Astrocyte of the spinal cord (primary cell): Measurements from ENCODE around the gene PI16.
"Not testable (repeated sequence)": the region's sequence is repeated elsewhere in the genome, so short reads cannot be mapped to it uniquely, and the experiment has no call there.

ENCODE experiments used
- DNase-seq: peaks from one replicate; pipeline ENCODE4 v3.0.0; 2011; ENCODE audit warnings: low read depth, low spot score
- H3K4me3 ChIP-seq: 2 replicates; pipeline ENCODE4 v1.5.1; 2011; ENCODE audit warnings: low read depth, mild to moderate bottlenecking, low read length, moderate library complexity
- in situ Hi-C: cut with HindIII; loops from 2 replicates; pipeline ENCODE4 v1.10.0; 2017; ENCODE audit warnings: low sequenced_read_pairs
- TF ChIP-seq, protein P1 (sequence below): IDR thresholded peaks from 2 replicates; pipeline ENCODE4 v1.5.1; 2012; ENCODE audit warnings: low read depth, mild to moderate bottlenecking, low read length, inconsistent platforms

PI16 gene

GRCh38 chr6:36933519-36933918, 21.0 kb upstream of the PI16 start:
- TF ChIP-seq, protein P1, sequence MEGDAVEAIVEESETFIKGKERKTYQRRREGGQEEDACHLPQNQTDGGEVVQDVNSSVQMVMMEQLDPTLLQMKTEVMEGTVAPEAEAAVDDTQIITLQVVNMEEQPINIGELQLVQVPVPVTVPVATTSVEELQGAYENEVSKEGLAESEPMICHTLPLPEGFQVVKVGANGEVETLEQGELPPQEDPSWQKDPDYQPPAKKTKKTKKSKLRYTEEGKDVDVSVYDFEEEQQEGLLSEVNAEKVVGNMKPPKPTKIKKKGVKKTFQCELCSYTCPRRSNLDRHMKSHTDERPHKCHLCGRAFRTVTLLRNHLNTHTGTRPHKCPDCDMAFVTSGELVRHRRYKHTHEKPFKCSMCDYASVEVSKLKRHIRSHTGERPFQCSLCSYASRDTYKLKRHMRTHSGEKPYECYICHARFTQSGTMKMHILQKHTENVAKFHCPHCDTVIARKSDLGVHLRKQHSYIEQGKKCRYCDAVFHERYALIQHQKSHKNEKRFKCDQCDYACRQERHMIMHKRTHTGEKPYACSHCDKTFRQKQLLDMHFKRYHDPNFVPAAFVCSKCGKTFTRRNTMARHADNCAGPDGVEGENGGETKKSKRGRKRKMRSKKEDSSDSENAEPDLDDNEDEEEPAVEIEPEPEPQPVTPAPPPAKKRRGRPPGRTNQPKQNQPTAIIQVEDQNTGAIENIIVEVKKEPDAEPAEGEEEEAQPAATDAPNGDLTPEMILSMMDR, result no peak
- no peak overlapping the region for H3K4me3 ChIP-seq
- no peak for DNase-seq
- in situ Hi-C loops, result no loop called here

GRCh38 chr6:36934901-36935300, 19.6 kb upstream of the PI16 start:
- H3K4me3 ChIP-seq, result no peak overlapping the region
- TF ChIP-seq, protein P1, result no peak
- in situ Hi-C loops, result no loop called here
- no peak for DNase-seq

DNA sequence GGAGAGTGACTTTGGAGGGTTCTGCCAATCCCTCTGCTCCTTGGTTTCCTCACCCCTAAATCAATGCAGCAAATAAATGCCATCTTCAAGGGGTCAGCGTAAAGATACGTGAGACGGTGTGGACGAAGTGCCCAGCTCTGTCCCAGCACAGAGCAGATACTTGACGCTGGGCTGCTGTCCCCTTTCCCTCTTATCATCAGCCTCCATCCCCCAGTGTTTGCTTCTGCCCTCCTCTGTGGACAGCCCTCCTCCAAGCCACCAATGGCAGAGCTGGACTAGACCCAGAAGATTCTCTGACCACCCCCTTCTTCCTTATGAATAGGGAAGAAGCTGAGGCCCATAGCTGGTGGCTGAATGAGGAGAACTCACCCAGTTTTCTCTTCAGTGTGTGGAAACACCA, 17.7 kb upstream of the PI16 start:
- TF ChIP-seq, protein P1, result no peak
- H3K4me3 ChIP-seq, result no peak overlapping the region
- no peak for DNase-seq
- in situ Hi-C loops, result no loop called here

GRCh38 chr6:36937896-36938295, 16.6 kb upstream of the PI16 start:
- no peak for DNase-seq
- H3K4me3 ChIP-seq, result no peak overlapping the region
- TF ChIP-seq, protein P1, result no peak
- in situ Hi-C loops, result no loop called here

DNA sequence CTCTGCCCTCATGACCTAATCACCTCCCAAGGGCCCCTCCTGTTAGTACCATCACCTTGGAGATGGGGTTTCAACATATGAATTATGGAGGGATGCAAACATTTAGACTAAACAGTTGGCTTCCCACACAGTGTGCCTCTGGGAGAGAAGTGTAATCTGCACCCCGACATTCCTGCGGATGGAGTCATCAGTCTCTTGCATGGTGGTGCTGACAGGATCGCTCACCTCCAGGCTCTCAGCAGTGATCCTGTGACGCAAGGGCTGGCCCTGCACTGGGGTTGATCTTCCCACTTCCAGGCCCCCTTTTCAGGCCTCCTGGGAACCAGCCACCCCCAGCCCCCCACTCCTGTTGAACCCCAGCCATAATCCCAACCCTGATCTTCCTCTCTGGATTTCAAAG, 16.0 kb upstream of the PI16 start:
- TF ChIP-seq, protein P1, result no peak
- DNase-seq, result peak; percentile 58
- H3K4me3 ChIP-seq, result no peak overlapping the region
- in situ Hi-C loops, result no loop called here

GRCh38 chr6:36939005-36939404, 15.5 kb upstream of the PI16 start:
- DNase-seq, in situ Hi-C loops, H3K4me3 ChIP-seq: not testable (repeated sequence)

- no peak for DNase-seq
- no peak overlapping the region for H3K4me3 ChIP-seq
- TF ChIP-seq, protein P1, result no peak
- in situ Hi-C loops, result no loop called here
These were observed 14.5 kb upstream of the PI16 start for GRCh38 chr6:36940027-36940426.

DNA sequence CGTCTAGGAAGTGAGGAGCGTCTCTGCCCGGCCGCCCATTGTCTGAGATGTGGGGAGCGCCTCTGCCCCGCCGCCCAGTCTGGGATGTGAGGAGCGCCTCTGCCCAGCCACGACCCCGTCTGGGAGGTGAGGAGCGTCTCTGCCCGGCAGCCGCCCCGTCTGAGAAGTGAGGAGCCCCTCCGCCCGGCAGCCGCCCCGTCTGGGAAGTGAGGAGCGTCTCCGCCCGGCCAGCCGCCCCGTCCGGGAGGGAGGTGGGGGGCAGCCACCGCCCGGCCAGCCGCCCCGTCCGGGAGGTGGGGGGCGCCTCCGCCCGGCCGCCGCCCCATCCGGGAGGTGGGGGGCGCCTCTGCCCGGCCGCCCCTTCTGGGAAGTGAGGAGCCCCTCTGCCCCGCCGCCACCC, 13.0 kb upstream of the PI16 start:
- H3K4me3 ChIP-seq, DNase-seq, in situ Hi-C loops: not testable (repeated sequence)

- H3K4me3 ChIP-seq, DNase-seq, in situ Hi-C loops: not testable (repeated sequence)
These were observed 12.2 kb upstream of the PI16 start for GRCh38 chr6:36942329-36942728.
